Islet of Langerhans (tissue), 1 donor: ENCODE data around the gene MEIS2.

Experiments used
- FAIRE-seq: peaks from one replicate; lab custom pipeline; 2011; peaks lifted over from hg19 to GRCh38; lab: Jason Lieb, UNC

Gene MEIS2

DNA sequence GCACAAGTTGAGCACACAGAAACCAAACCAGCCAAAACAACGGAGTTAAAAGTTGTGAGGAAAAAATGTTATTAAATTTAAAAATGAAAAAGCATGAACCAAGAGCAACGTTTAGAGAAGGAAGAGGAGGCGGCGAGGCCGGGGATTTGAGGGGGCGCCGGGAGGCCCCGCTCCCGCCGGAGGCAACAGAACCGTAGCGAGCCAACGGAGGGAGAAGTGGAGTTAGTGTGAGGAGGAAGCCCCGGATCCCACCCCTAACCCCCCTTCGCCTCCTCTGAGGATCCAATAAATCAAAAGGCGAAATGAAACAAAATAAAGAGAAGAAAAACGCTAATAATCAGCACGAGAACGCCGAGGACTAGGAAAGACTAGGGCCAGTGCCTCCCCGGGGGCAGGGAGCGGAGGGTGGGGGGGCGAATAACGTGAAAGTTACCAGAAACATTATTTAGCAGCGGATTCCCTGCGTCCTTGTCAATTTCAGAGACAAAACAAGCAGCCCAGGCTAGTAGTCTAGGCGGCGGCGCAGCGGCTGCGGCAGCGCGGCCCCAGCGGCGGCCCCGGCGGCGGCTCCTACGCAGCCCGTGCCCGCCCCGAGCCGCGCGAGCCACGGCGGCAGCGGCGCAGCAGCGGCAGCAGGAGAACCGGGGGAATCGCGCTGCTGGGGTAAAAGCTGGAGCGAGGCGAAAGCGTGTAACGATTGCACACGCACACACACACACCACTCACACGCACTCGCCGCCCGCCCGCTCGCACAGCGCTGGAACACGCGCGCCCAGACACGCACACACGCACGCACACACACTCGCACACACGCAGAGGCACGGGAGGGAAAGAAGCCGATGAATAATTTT lies 1.7 kb downstream of the MEIS2 start:
- FAIRE-seq = no peak

DNA sequence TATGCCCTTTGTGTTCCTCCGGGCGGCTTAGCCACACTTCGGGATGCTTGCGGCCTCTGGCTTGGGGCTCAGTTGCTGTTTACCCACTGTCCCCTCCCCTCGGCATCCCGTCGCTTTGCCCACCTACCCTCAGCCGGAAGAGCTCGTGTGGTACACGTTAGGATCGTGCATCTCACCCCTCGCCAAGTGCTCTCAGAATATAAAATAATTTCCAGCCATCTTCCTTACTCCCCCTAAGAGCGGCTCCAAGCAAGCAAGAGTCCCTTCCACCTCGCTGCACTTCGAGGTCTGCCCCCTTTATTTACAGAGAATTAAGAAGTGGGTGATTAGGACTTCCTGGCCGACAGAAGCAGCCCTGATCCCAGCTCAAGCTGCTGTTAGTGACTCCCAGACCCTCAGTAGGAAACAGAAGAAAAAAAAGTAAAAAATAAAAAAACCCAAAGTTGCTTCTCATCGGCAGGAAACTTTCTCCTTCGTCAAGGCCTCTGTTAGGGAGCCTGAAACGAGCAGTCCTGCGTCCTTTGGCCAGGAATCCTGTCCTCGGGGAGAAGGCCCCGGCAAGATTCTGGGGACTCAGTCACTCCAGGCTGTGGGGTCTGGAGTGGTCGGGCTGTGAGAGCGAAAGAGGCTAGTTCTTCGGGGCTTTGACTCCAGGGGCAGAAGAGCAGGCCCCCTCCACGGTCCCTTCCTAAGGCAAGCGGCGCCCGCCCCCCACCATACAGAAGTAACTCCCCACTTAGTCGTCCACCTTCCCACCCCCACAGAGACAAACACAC lies 3.0 kb downstream of the MEIS2 start:
- FAIRE-seq = no peak

DNA sequence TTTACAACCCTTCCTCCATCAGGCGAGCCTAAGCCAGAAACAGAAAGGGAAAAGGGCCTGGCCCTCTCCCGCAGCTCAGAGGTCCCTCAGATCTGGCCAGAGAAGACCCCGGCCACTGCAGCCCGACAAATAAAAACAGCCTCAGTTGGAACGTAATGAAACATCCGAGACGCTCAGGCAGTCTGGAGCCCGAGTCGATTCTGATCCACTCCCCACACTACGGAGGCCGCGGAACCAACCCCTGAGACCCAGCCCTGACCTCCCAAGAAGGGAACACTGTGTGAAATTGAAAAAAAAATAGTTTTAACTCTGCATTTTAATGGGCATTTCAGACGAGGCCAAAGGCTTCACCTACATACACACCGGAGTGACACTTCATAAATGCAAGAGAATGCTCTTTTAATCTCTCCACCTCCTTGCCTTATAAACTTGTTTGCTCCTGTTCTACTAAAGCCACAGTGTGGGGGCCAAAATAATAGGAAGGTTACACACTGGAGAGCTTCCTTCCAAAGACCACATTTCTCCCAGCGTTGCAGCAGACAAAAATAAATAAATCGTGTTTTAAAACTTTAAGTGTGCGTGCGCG lies 3.7 kb downstream of the MEIS2 start:
- FAIRE-seq = no peak

DNA sequence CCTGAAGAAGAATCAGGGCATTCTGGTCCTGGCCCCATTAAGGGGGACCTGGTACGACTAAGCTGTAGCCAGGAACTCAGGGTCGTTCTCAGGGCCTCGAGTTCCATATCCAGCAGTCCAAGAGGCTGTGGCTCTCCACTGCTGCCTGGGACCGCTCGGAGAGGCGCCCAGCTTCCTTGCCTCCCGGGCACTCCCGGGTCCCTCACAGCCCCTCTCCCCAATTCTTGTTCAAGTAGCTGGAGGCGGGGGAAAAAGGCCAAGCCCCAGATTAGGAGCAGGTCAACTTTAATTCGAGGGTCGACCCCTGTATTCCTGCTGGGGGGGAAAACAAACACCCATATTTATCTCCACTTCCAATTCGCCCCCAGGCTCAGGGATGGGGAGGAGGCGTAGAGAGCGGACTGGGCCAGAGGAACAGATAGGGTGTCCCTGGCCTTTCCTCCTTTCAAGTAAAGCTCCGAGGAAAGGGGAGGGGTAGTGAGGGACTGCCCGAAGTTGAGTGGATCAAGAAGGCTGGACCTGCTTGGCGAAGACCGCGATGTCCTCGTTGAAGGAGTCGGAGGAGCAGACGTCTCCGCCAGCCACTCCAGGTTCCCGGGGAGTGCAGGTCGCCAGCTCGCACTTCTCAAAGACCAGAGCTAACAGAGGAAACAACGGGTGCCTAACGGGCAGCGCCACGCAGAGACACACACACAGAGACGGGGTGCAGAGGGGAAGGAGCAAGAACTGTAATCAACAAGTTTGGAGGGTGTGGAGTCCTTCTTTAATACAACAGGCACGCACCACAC lies 4.4 kb downstream of the MEIS2 start:
- no peak for FAIRE-seq

DNA sequence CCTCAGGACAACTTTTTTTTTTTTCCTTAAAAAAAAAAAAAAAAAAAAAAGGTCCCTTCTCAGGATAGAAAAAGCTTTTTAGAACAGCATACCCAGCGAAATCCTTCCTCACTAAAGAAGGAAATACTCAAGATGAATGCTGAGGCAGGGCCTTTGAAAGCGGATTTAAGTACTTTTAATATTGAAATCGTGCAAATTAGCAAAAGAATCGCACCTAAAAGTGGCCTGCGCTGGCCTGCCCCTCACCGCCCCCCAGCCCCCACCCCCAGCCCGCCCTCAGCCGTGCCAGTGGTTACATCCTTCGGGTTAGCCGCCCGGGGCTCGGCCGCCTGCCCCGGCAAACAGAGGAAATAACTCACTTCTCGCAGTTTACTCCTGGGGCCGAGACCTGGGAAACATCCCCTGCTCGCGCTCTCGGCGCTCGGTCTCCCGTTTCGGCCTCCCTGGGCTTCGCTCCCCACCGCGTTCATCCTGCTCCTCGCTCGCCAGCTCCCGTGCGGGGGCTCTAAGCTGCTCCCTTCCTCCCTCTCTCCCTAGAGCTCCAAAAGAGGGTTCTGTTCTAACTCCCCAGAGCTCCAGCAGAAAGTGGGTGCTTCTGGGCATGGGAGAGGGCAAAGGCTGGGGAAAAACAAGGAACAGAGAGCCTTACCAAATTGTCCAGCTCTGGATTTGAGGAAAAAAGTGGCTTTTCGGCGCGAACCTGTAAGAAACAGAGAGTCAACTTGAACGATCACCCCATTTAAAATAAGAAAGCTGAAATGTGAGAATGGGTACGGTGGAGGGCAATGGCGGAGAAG lies 5.2 kb downstream of the MEIS2 start:
- FAIRE-seq = no peak

DNA sequence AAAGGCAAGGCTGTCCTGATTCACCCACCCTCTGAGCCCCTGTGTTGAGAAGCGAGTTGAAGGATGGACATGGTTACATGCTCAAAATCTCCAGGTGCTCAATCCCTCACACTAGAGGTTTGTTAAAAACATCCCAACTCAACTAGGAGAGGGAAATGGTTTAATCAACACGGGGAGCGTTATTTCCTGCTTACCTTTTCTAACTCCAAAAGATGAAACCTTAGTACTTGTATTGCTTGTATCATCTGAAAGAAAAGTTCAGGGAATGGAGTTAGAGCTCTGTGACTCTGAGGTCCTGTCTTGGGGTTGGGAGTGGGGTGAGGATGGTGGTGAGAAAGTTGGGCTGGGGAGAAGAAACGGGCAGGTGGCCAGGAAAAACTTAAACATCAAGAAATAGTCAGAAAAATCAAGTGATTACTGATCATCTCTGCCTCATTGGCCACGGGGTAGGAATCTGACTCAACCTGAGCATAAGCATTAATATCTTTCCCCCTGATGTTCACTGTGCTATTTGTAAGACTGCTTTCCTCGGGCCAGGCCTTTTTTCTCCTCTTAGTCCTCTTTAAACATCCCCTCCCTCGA lies 5.9 kb downstream of the MEIS2 start:
- FAIRE-seq = no peak

DNA sequence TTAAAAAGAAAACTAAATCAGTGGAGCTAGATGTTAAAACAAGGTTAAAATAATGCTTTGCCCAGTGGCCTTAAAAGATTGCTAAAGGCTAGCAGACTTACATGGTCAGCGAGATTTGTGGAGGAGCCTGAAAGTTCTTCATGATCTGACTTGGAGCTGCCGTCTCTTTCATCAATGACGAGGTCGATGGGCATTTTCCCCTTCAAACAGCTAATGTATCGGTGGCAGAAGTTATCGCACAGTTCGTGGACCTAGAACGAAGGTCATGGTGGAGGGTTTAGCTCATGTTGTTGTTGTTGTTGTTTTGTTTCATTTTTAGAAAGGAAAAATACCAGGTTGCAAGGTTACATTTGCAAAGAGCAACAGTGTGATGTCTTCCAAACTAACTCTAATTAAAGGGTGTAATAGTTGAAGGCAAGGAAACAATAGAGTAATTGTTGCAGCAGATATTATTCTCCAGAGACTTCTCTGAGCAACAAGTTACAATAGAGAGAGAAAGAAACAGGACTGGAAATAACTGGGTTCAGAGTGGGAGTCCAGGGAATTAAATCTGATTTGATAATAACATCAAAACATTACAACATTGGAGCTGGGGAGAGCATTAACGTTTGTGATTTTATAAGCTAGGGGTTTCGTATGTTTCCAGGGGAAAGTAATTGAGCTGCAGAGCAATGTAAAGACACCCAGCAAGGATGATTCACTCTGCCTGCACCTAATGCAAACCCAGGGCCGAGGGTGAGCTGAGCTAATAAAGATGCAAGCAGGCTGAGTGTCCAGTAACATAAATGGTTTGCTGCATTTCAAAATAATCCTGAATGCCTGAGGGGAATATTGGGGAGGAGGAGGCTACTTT lies 6.6 kb downstream of the MEIS2 start:
- FAIRE-seq = peak; percentile 82

DNA sequence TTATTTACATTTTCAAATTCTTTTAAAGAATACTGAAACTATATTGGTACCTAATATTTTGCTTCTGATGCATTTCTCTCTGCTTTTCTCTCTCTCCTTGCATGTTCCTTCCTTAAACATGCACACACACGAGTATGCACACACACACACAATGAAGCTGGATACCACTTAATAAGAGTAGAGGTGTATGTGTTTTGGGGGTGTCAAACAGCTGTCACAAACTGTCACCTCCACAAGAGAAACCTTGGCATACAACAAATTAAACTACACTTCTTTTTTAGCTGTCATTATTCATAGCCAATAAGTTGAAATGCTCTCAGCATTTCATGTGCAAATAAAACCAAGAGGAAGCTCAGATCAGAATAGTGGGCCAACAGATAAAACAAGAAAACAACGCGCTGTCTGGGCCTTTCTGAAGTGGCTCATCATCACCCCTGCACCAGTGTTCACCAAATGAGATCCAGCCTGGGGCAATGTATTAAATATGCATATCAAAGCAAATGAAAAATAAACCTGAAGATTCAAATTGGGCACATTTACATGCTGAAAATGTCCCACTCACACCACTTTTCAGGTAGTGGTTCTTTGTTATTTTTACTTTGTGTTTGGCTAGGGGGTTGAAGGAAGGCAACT lies 9.7 kb downstream of the MEIS2 start:
- no peak for FAIRE-seq

DNA sequence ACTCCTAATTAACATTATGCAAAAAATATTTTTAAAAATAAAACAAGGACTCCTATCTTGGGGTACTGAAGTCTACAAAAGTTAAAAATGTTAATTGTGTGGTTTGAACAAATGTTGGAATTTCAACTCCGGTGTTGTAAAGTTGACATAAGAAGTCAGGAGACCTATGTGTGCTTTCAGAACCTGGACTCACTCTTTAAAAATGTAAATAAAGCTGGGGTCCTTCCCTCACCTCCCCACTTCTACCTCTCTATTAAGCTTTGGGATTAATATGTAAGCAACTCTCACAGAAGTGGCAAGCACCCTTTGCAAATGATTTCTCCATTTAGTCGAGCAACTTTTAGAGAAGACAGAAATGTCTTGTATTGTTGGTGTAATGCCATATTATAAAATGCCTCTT lies 11.9 kb downstream of the MEIS2 start:
- FAIRE-seq = peak; percentile 92

DNA sequence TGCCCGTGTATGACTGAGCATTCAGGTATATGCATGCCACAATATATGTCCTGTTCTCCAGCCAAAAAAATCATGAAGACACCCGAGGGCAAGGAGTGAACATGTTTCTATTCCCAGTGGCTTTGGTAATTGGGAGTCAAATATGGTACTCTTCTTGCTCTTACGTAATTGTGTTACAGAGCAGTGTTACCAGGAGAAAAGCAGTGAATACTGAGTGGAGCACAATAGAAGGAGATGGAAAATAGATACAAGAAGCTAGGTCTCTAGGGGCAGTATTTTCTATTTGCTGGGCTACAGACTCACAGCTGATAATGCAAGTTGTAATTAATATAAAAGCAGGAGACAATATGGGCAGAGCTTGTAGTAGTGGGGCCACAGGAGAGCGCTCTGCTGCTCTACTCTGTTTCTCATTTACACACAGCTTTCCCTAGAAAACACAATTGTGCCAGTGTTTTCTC lies 13.2 kb downstream of the MEIS2 start:
- no peak for FAIRE-seq

DNA sequence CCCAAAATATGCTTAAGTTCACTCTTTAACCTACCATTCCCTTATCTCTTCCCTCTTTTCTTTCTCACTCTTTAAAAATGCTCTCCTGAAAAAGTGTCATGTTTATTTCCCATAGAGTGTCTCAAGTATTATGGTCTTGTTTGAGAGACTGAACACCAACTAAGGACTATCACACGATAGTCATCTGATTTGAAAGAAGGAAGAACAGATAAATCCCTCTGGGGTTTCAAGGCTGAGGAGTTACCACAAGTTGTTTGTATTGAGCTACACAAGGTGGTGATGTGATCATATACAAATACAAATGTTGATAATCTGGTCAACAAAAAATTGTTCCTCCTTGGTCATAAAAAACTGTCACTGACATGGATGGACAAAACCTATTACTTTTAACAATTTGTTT lies 13.8 kb downstream of the MEIS2 start:
- peak; percentile 38 for FAIRE-seq

DNA sequence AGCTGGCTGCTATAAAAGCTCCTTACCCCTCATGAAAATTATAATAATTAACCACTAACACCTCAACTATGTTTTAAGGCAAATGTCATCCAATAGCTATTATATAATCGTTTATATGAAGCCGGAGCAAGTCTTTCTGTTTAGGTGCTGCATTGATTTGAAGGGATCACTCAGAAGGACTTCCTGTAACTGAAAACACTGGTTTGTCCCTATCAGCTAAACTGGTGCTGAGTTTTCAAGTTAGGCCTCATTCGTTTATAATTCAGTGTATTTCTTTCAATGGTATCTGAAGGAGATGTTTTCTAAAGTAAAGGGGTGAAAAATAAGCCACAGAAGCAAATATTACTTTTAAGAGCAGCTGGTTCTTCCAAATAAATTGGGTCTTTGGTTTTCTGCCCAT lies 14.2 kb downstream of the MEIS2 start:
- FAIRE-seq = peak; percentile 21

DNA sequence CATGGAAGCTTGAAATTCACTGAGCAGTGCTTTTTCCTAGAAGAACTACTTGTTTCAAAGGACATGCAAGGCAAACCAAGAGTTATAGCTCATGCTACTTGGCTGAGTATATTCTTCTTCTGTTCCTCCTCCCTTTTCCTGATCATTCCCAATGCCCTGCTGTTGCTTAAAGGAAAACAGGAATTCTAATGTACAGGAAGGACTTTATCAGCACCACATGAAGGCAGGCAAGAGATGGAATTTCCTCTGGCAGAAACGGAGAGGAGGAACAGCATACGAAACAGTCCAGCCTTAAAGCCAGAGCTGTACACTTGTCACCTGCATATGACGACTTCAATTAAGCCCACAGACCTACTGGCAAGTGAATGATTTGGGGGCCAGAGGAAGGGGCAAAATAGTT lies 15.7 kb downstream of the MEIS2 start:
- no peak for FAIRE-seq

DNA sequence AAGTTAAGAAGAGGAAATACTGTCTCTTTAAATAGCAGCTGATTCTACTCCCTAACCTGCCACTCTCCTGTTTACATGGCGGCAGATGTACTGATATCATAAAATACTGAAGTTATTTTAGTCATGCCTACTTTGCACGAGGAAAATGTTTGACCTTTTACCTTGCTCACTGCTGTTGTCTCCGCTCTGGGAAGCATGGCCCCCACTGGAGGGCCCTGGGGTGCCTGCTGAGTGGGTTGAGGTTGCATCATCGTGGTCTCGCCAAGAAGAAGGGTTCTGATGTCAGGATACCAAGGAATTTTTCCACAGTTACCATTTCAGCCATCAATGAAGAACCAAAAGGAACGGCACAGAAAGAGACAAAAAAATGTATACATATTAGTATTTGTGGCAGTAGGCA lies 16.7 kb downstream of the MEIS2 start:
- FAIRE-seq = no peak

DNA sequence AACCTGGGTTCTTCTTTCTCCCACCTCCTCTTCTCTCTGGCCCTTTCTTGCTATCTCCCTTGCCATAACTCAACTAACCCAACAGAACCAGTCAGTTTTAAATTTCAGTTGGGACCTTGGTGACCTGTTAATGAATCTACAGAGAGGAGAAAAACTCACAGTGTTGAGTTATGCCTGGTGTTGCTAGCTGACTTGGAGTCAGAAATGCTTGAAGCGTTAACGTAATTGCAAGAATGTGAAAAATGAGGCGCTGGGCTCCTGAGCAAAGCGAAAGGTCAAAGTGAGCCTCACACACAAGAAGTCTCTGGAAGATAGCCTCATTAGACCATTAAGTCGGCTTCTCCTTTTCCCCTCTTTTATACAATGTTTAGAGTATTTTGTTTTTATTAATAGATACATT lies 18.4 kb downstream of the MEIS2 start:
- FAIRE-seq = no peak

DNA sequence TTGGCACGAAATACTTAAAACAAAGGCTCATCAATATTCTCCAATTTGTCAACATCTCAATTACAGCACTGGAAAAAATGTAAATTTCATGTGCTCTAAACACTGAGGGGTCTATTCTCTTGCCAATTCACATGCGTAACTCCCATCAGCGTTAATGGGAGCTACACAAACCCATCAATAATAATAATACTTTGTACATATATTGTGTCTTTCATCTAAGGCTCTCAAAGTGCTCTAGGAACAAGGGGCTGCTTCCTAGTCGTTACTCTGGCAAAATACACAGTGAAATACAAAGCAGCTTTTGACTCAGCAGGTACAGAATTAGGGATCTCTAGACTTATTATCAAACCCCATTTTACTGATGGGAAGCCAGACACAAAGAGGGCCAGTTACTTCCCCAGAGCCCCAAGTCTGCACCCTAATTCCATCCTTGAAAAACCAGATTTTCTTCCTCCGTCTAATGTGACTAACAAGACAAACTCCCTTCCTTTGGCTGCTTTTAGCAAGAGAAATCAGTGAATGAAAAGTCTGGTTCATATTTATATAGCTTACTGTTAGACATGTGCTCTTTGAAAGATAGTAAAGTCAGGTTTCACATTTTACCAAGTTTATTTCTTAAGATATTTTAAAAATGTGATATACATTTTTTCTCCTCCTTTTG lies 20.0 kb downstream of the MEIS2 start:
- FAIRE-seq = peak; percentile 53

DNA sequence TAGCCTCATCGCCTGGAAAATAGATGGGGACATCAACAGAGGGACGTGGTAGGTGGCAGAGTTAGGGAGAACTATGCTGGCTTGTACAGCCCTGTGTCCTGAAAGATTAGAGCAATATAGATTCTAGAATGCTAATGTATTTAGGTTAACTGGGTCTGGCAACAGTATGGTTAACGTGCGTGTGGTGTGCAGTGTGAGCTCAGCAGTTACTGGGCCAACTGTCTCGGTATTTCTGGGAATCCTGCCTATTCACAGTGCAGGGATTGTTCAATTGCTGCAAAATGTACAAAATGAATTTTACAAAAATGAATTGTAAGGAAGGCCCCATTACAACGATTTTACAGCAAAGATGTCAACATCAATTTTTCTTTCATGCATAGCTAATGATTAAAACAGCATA lies 20.6 kb downstream of the MEIS2 start:
- FAIRE-seq = no peak

DNA sequence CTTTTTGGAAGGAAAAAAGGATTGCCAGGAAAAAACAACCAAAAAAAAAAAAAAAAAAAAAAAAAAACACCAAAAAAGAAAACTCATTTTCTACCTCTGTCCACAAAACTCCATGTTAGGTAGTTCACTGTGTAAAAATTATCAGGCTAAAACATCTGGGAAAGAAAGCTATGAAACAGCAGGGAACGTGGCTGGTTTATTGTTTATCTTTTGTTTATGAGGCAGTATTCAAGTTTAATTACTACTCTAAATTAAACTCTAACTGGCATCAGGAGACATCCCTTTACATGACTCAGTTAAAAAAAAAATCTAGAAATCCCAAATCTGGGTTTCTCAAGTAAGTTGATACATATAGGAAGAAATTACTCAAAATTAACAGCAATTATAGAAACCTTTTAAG lies 21.8 kb downstream of the MEIS2 start:
- peak; percentile 65 for FAIRE-seq
